HepG2 (cell line): ENCODE results near the gene PLEKHA3. TPM values are rescaled to one million over a fixed set of nuclear protein-coding genes. Genes with fewer than 3 reads are reported as not detected.

ENCODE experiments used
- ATAC-seq: fragments of 200-7000 bp; cut with Tn5 transposase; 3 replicates; pipeline ENCODE4 v1.9.1; 2020; ENCODE audit warnings: mild to moderate bottlenecking, moderate library complexity
- BruUV-seq: library from RNA; stranded (reverse); fragments of 400-500 nt; replicated peaks from 2 replicates; lab custom pipeline; 2021; lab: Mats Ljungman, UMichigan
- CTCF ChIA-PET: fragments of 300-600 bp; formaldehyde crosslinking; extraction: SDS; loops from one replicate; lab custom pipeline; 2021; ENCODE audit warnings: low total read pairs, inconsistent platforms, low intra/inter-chr PET ratio; lab: Yijun Ruan, JAX
- POLR2A ChIA-PET: fragments of 350-600 bp; sonication (Branson Sonifier 250); formaldehyde crosslinking; loops from one replicate; lab custom pipeline; 2020; ENCODE audit warnings: antibody characterized with exemption, inconsistent platforms; lab: Yijun Ruan, JAX
- DNase-seq: peaks from one replicate; pipeline ENCODE4 v3.0.0-alpha.2; 2015; ENCODE audit warnings: low spot score
- FAIRE-seq: peaks from 3 replicates; lab custom pipeline; 2011; peaks lifted over from hg19 to GRCh38; lab: Jason Lieb, UNC
- H2AFZ ChIP-seq: one replicate; pipeline ENCODE4 v1.6.1; 2011; ENCODE audit warnings: low read length, inconsistent platforms
- H3K27ac ChIP-seq: fragments of 300-600 bp; 3 replicates; pipeline ENCODE4 v1.8.0; 2011; ENCODE audit warnings: mixed run types, mild to moderate bottlenecking, mixed read lengths, low read length, inconsistent platforms; ENCODE audit not compliant: insufficient read depth; ENCODE audit errors: extremely low read length
- H3K27me3 ChIP-seq, 2 experiments: fragments of 200-600 bp in 1 of 2; 2 replicates in 1 of 2; 3 replicates in 1 of 2; pipeline versions ENCODE4 v1.6.0 to v1.8.0; 2011; ENCODE audit warnings: low read length in 2 of 2, mild to moderate bottlenecking in 2 of 2, moderate library complexity in 2 of 2, inconsistent platforms in 1 of 2; ENCODE audit not compliant: insufficient read depth in 2 of 2, control insufficient read depth in 1 of 2
- H3K36me3 ChIP-seq, 2 experiments: fragments of 200-600 bp in 1 of 2; replicated peaks in 1 of 2; 2 replicates in 1 of 2; 3 replicates in 1 of 2; pipeline versions ENCODE4 v1.5.1 to v1.8.0; 2011; ENCODE audit warnings: low read length in 2 of 2, inconsistent platforms in 1 of 2; ENCODE audit not compliant: insufficient read depth in 2 of 2, control insufficient read depth in 1 of 2
- H3K4me1 ChIP-seq: 2 replicates; pipeline ENCODE4 v1.5.1; 2012; ENCODE audit warnings: low read length, inconsistent platforms; ENCODE audit not compliant: insufficient read depth
- H3K4me2 ChIP-seq: 2 replicates; pipeline ENCODE4 v1.6.0; 2011; ENCODE audit warnings: low read depth, low read length, inconsistent platforms
- H3K4me3 ChIP-seq, 3 experiments: fragments of 200-600 bp in 1 of 3; sonication (generic), shearing (Covaris generic) in 1 of 3; replicated peaks in 1 of 3; 2 replicates each; pipeline ENCODE4 v1.5.1; 2011 to 2016; ENCODE audit warnings: low read length in 3 of 3, inconsistent platforms in 2 of 3, low read depth in 2 of 3, mild to moderate bottlenecking in 2 of 3, control low read depth in 1 of 3, mixed read lengths in 1 of 3; ENCODE audit not compliant: insufficient read depth in 1 of 3
- H3K79me2 ChIP-seq: one replicate; pipeline ENCODE4 v1.6.1; 2011; ENCODE audit warnings: low read length, inconsistent platforms; ENCODE audit not compliant: insufficient read depth
- H3K9ac ChIP-seq: 2 replicates; pipeline ENCODE4 v1.6.0; 2011; ENCODE audit warnings: mild to moderate bottlenecking, low read depth, low read length, inconsistent platforms; ENCODE audit not compliant: insufficient read depth
- H3K9me3 ChIP-seq: 2 replicates; pipeline ENCODE4 v1.5.1; 2012; ENCODE audit warnings: mild to moderate bottlenecking, low read length
- H4K20me1 ChIP-seq: 2 replicates; pipeline ENCODE4 v1.6.0; 2011; ENCODE audit warnings: inconsistent platforms, mild to moderate bottlenecking, low read length, moderate library complexity; ENCODE audit not compliant: insufficient read depth
- FOXO4 ChIP-seq: sonication (generic); formaldehyde crosslinking; conservative IDR thresholded peaks from 2 replicates; pipeline ENCODE4 v1.8.1; 2023; ENCODE audit warnings: missing genetic modification reagents
- FOXP4 ChIP-seq: sonication (generic); formaldehyde crosslinking; IDR thresholded peaks from 2 replicates; pipeline ENCODE4 v1.4.0; 2020; ENCODE audit warnings: missing genetic modification reagents
- HOXD1 ChIP-seq: sonication (generic); formaldehyde crosslinking; IDR thresholded peaks from 2 replicates; pipeline ENCODE4 v1.5.0; 2020; ENCODE audit warnings: missing genetic modification reagents
- NAIF1 ChIP-seq: sonication (generic); formaldehyde crosslinking; IDR thresholded peaks from 2 replicates; pipeline ENCODE4 v1.5.0; 2020; ENCODE audit warnings: mild to moderate bottlenecking, missing genetic modification reagents, borderline replicate concordance
- NFYB ChIP-seq: sonication (generic); formaldehyde crosslinking; IDR thresholded peaks from 2 replicates; pipeline ENCODE4 v1.4.0; 2020; ENCODE audit warnings: missing genetic modification reagents
- NR2F2 ChIP-seq: IDR thresholded peaks from 2 replicates; pipeline ENCODE4 v1.6.1; 2012; ENCODE audit warnings: low read depth, inconsistent platforms, borderline replicate concordance
- ONECUT2 ChIP-seq: sonication (generic); formaldehyde crosslinking; IDR thresholded peaks from 2 replicates; pipeline ENCODE4 v1.4.0; 2020; ENCODE audit warnings: missing genetic modification reagents
- PLRG1 ChIP-seq: fragments of 450-650 bp; conservative IDR thresholded peaks from 2 replicates; pipeline ENCODE4 v1.6.1; 2016
- RFXAP ChIP-seq: sonication (generic); formaldehyde crosslinking; IDR thresholded peaks from 2 replicates; pipeline ENCODE4 v1.4.0; 2020; ENCODE audit warnings: missing genetic modification reagents, borderline replicate concordance
- RXRA ChIP-seq: sonication (generic); formaldehyde crosslinking; IDR thresholded peaks from 2 replicates; pipeline ENCODE4 v1.5.1; 2020; ENCODE audit warnings: missing genetic modification reagents
- SIN3A ChIP-seq: IDR thresholded peaks from 2 replicates; pipeline ENCODE4 v1.6.1; 2011; ENCODE audit warnings: low read depth, mild to moderate bottlenecking, control low read depth, low read length, borderline replicate concordance
- SNAPC2 ChIP-seq: sonication (generic); formaldehyde crosslinking; IDR thresholded peaks from 2 replicates; pipeline ENCODE4 v1.8.1; 2022; ENCODE audit warnings: mild to moderate bottlenecking, missing genetic modification reagents
- TFAP4 ChIP-seq: sonication (generic); IDR thresholded peaks from 2 replicates; pipeline ENCODE4 v1.6.1; 2016; ENCODE audit warnings: low read depth, borderline replicate concordance
- THAP11 ChIP-seq: IDR thresholded peaks from 2 replicates; pipeline ENCODE4 v1.6.1; 2016; ENCODE audit warnings: missing biosample characterization, missing genetic modification reagents
- ZNF224 ChIP-seq: sonication (generic); formaldehyde crosslinking; IDR thresholded peaks from 2 replicates; pipeline ENCODE4 v1.5.0; 2020; ENCODE audit warnings: mild to moderate bottlenecking, missing genetic modification reagents
- ZNF354B ChIP-seq: sonication (generic); formaldehyde crosslinking; IDR thresholded peaks from 2 replicates; pipeline ENCODE4 v1.8.0; 2022; ENCODE audit warnings: mild to moderate bottlenecking, missing genetic modification reagents
- ZNF550 ChIP-seq: sonication (generic); formaldehyde crosslinking; IDR thresholded peaks from 2 replicates; pipeline ENCODE4 v1.4.0; 2020; ENCODE audit warnings: mild to moderate bottlenecking, missing genetic modification reagents, borderline replicate concordance
- ZNF784 ChIP-seq: sonication (generic); formaldehyde crosslinking; IDR thresholded peaks from 2 replicates; pipeline ENCODE4 v1.5.1; 2020; ENCODE audit warnings: missing genetic modification reagents, mild to moderate bottlenecking, borderline replicate concordance
- WGBS: methylation state at CpG from one replicate; pipeline ENCODE4 v1.1.6; 2017; ENCODE audit warnings: low lambda C conversion rate; 5-methylcytosine and 5-hydroxymethylcytosine counted together
- in situ Hi-C: cut with HindIII; loops from 2 replicates; pipeline ENCODE4 v1.10.0; 2017; ENCODE audit warnings: low pct_unique_long_range_greater_than_20kb; ENCODE audit not compliant: extremely low pct_ligation_motif_present
- intact Hi-C: fragments of 100-400 bp; cut with micrococcal nuclease; formaldehyde crosslinking; loops from one replicate; pipeline ENCODE4 v1.10.0; 2022; ENCODE audit not compliant: unreplicated experiment
- polyA plus RNA-seq, 8 experiments: library from polyadenylated mRNA; depleted of rRNA in 3 of 8; stranded (reverse) in 7 of 8; unstranded in 1 of 8; fragments of >200 nt; fragmentation: Illumina TruSeq in 4 of 8; extraction: Trizol in 4 of 8; gene quantifications; 2 replicates each; pipeline versions ENCODE4 v1.2.1 to v1.2.3, GENCODE V29; 2011 to 2016; ENCODE audit warnings: low read depth in 4 of 8, missing spikeins in 1 of 8, mixed read lengths in 1 of 8; ENCODE audit not compliant: insufficient read depth in 1 of 8
- total RNA-seq, 5 experiments: library from RNA; depleted of rRNA; stranded (reverse); fragments of >200 nt; fragmentation: Illumina TruSeq; extraction: Trizol; gene quantifications; 2 replicates each; pipeline ENCODE4 v1.2.3, GENCODE V29; 2016; ENCODE audit warnings: low read depth in 1 of 5

Gene PLEKHA3
- total and polyA plus RNA-seq, 2 of the 13 experiments (the other 11 are each of a cell fraction or from before 2014, with no cell fraction given) = 11.7 to 23.1 TPM

GRCh38 chr2:178478439-178479274 is 1.6 kb upstream of the PLEKHA3 start, which contains the start of gene FKBP7 (continued):
- TF ChIP-seq FOXP4 (peak; percentile 39; the same call in 1 of the 2 replicates), NFYB (CRISPR knock-in tag) (no peak), ZNF550 (CRISPR knock-in tag) (no peak; the same call in 1 of the 2 replicates), SIN3A (peak; percentile 90; the same call in 1 of the 2 replicates), ZNF784 (0 out of 2 replicates have a peak, but pooled peaks have one; percentile 74), HOXD1 (CRISPR knock-in tag) (no peak), ONECUT2 (CRISPR knock-in tag) (0 out of 2 replicates have a peak, but pooled peaks have one; percentile 10)

- H3K9ac ChIP-seq = peak overlapping the region; percentile 86
- H3K4me3 ChIP-seq = peak overlapping the region; percentile 80 to 91 (median 82)
- CTCF ChIA-PET = interaction anchor here (1.2 kb wide), 1 partner anchor 28 kb away, joined by 4 read pairs; the partner anchor contains the start of gene PJVK
- no TSS peak for BruUV-seq
- ATAC-seq (no peak), DNase-seq (no peak), FAIRE-seq (no peak)
- H3K4me2 ChIP-seq = peak overlapping the region; percentile 91
- H4K20me1 ChIP-seq = peaks cover 9% of the 10 kb centered on the region; the same call in 1 of the 2 replicates
- no peaks in the 10 kb centered on the region; a peak in 1 of 5 replicates for H3K27me3 ChIP-seq
- POLR2A ChIA-PET = interaction anchor here (1.1 to 4.6 kb wide), 5 partner anchors 10 to 65 kb away, joined by 5 to 74 read pairs (median 9); partner anchors contain the start of genes PJVK and PRKRA
- H3K36me3 ChIP-seq = no peaks in the 10 kb centered on the region
- H3K79me2 ChIP-seq = peaks cover 56% of the 10 kb centered on the region
- peaks cover 51% of the 10 kb centered on the region for H3K4me1 ChIP-seq
- in situ Hi-C loops (no loop called here), intact Hi-C loops (no loop called here)
- H2AFZ ChIP-seq = peak overlapping the region; percentile 25
- H3K27ac ChIP-seq = peak overlapping the region; percentile 89
- 11% methylated on average over 4 of the region's 4 CpGs for WGBS
- H3K9me3 ChIP-seq = no peaks in the 10 kb centered on the region
- TF ChIP-seq ZNF224 (CRISPR knock-in tag) (no peak), ZNF354B (CRISPR knock-in tag) (0 out of 2 replicates have a peak, but pooled peaks have one; percentile 42), FOXO4 (0 out of 2 replicates have a peak, but pooled peaks have one; percentile 10), SNAPC2 (CRISPR knock-in tag) (0 out of 2 replicates have a peak, but pooled peaks have one; percentile 19), PLRG1 (no peak), RFXAP (CRISPR knock-in tag) (0 out of 2 replicates have a peak, but pooled peaks have one; percentile 12), RXRA (CRISPR knock-in tag) (no peak), TFAP4 (no peak), NR2F2 (no peak), THAP11 (CRISPR knock-in tag) (no peak), NAIF1 (peak; percentile 3; the same call in 1 of the 2 replicates)
Measured at GRCh38 chr2:178479275-178479616, 1.0 kb upstream of the PLEKHA3 start.
